Stimulated activated CD4-positive, alpha-beta T cell treated with anti-CD3 and anti-CD28 coated beads, Interleukin-2, amount 100 ng/mL, for 4 hours (primary cell): ENCODE results near the gene ELMO1.
A peak's percentile ranks its signal among the peaks of the same experiment; 100 is the strongest.

Experiments
- DNase-seq: peaks from one replicate; pipeline ENCODE4 v3.0.0-alpha.2; 2020; ENCODE audit warnings: low read depth

ELMO1 gene

DNA sequence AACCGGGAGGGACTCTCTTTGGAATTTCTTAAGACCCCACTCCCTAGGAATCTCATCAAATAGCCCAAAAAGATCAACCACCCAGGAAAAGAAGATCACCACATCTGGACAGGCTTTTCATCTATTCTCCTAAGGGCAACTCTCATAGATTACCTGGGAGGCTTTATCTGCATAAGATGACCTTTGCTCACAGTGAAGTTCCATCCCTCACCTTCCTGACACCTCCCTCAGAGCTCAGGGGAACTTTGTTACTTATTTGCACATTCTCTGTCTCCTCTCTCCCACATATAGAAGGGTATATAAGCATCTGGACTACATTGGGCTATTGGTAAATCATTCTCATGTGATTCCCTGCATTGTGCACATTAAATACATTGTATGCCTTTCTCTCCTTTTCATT lies 80.1 kb downstream of the ELMO1 start:
- no peak for DNase-seq

DNA sequence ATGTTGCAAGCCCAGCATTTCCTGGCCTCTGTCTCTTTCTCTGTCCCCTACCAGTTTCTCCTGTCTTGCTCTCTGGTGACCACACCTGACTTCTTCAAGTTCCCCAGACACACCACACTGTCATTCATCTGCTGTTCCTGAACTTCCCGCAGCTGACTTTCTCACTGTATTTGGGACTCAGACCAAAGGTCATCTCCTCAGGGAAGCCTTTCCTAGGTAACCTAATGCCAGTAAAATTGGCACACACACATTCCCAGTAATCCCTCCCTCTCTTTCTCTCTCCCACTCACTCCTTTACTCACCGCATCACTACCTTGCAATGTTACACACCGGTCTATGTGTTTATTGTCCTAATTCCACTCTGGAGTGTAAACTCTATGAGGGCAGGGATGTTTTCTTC lies 81.7 kb downstream of the ELMO1 start:
- no peak for DNase-seq

DNA sequence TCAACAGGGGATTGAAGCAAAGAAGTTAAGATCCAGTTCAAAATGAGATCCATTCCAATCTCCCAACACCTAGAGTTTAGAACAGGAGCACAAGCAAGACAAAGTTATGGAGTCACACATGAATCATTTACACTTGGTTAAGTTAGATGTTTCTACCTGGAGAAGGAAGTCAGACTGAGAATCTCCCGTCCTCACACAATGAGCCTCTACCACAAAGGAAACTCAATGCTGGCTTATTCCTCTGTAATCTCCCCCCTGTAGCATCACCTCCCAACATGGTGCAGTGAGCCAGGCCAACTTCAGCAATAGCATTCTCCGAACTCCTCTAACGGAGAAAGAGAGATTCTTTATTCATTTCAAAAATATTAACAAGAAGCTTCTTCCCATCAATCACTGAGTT lies 82.2 kb downstream of the ELMO1 start:
- no peak for DNase-seq

- no peak for DNase-seq
Measured at GRCh38 chr7:37365405-37365804, 83.3 kb downstream of the ELMO1 start.

DNA sequence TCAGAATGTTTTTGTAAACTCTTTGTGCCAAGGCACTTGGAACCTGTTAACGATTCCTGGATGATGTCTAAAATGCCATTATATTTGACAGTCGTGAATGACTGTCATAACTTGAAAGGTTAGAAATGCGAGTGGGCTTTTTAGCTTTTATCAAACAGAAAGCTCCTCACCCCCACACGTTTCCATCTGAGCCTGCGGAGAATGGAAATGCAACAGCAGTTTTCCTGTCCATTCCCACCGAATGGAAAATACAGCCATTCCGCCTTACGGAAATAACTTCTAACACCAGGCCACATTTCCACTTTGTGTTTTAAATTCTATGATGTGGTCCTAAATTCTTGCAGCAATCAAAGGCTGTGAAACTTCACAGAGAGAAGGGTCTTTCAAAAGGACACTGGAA lies 83.8 kb downstream of the ELMO1 start:
- no peak for DNase-seq

GRCh38 chr7:37363536-37364491 lies 84.8 kb downstream of the ELMO1 start:
- DNase-seq: no peak

DNA sequence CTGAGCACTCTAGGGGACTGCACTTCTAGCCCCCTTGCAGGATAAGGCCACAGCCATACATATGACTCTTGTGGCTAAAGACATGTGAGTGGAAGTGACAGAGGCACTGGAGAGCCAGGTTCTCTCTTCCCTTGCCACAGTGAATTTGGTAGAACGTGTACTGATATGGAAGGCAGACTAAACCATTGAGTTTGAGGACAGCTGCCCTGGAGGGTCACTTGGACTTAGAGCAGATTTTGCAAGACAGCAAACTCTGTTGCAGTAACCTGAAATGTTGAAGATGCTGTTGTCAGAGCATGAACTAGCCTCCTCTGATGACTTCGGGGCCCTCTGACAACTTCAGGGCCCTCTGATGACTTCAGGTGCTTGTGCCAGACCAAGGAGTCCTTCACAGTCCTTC lies 85.9 kb downstream of the ELMO1 start:
- DNase-seq: no peak

- DNase-seq: no peak
Measured at GRCh38 chr7:37360484-37360883, 88.2 kb downstream of the ELMO1 start.

DNA sequence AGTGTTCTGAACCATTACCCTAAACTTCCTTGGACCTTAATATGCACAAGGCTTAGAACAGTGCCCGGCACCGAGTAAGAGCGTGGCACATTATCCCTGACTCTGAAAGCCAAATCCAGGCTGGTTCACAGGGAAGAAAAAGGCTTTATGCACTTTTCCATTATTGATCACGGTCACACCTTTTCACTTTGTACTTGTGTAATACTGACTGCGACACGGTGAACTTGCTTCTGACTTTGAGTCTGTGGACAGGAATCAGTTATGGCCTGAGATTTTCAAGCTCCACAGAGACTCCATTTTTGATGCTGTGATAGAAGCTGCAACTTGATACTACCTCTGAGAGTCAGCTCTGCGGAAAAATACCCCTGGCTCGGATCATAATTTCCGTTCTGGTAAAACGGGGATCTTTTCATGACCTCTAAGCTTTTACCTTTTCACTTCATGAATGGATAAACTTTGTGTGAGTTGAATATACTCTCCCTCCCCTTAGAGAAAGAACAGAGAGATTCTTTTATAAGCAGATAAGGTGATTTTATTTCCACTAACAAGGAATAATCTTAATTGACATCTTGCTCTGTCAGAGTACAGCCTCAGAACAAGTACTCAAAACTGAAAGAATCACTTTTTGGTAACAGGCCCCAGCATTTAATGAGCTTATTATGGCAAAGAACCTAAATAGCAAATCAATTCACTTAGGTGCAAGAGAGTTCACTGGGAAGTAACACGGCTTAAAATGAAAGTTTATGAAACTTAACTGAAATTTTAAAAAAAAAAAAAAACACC lies 88.8 kb downstream of the ELMO1 start:
- DNase-seq: no peak

- no peak for DNase-seq
Measured at GRCh38 chr7:37359180-37359579, 89.5 kb downstream of the ELMO1 start.

DNA sequence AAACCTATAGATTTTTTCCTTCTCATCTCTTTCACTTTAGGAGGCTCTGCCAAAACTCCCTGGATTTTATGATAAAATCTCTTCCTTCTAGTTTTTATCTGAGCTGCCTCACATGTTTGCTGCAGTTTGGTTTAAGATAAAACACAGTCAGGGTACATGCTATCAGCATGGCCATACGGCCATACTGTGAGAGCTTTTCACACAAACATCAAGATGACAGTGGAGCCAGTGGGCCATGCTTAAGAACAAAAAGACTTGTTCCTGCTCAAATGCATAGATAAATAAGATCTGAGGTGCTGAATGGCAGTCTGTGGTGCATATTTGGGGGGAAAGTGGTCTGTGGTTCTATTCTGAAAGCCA lies 91.0 kb downstream of the ELMO1 start:
- DNase-seq: no peak

- DNase-seq: no peak
Measured at GRCh38 chr7:37356911-37357636, 91.6 kb downstream of the ELMO1 start.

- peak; percentile 54 for DNase-seq
Measured at GRCh38 chr7:37354656-37355131, 94.0 kb downstream of the ELMO1 start.

DNA sequence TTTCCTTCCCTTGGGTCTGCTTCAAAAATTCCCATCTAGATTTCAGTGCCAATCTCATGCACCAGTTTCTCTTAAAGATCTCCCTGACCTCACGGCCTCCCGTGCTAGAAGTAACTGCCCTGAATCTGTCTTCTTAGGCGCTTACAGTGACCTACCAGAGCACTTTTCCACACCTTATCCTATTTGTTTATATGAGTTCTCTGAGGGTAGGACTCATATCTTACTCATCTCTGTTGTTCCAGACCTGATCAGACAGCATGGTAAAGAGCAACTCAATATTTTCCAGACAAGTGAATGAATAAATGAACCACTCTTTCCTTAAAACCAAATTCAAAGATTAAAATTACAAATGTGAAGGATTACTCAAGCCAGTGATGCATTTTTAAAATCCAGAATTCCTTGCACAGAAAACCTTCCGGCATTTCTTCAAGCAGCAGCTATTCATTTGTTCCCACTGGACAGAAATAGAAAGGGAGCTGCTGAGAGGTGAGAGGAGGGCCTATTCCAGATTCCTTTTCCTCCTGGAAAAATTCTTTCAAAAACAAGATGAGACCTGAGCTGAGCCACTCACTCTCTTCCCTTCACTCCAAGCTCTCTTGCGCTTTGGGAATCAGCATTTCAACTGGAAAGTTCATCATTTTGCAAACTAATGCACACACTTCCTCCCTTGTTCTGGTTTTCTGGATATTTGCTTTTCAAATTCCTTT lies 94.6 kb downstream of the ELMO1 start:
- no peak for DNase-seq

DNA sequence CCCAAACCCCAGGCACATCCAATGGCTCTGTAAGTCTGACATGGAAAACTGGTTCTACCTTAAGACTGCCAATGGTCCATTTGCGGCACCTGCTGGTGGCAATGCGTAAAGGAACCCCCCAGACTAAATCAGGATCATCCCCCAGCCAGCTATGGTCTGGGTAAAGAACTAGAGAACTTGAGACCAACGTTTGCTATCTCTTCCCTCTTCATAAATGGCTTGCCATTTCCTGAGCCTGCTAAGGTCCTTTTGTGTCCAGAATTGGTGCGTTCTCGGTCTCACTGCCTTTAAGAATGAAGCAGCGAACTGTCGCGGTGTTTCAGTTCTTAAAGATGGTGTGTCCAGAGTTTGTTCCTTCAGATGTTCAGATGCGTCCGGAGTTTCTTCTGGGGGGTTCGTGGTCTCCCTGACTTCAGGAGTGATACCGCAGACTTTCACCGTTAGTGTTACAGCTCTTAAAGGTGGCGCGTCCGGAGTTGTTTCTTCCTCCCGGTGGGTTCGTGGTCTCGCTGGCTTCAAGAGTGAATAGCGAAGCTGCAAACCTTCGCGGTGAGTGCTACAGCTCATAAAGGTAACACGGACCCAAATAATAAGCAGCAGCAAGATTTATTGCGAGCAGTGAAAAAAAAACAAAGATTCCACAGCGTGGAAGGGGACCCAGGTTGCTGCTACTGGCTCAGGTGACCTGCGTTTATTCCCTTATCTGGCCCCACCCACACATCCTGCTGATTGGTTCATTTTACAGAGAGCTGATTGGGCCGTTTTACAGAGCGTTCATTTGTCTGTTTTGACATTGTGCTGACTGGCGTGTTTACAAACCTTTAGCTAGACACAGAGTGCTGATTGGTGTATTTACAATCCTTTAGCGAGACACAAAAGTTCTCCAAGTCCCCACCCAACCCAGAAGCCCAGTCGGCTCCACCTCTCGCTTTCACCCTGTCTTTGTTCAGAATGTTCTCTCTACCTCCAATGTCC lies 95.4 kb downstream of the ELMO1 start:
- peak; percentile 68 for DNase-seq

- no peak for DNase-seq
Measured at GRCh38 chr7:37352251-37352880, 96.3 kb downstream of the ELMO1 start.

DNA sequence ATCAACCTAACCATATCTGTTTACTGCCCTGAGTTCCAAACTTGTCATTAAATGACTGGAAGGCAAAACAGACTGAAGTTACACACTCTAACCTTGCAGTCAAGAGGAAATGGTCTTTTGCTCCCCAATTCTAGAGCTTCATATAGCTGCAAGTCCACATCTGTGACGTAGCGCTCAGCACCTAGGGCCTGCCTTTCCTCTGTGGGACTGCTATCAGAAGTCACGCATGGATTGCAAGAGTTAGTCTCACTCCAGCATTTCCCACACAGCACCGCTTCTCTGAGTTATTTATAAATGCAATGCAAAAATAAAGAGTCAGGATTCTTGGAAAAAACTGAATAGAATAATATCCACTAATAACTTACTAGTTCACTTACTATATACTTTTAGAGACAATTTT lies 96.9 kb downstream of the ELMO1 start:
- DNase-seq: no peak

GRCh38 chr7:37349979-37350590 lies 98.6 kb downstream of the ELMO1 start:
- DNase-seq: no peak

DNA sequence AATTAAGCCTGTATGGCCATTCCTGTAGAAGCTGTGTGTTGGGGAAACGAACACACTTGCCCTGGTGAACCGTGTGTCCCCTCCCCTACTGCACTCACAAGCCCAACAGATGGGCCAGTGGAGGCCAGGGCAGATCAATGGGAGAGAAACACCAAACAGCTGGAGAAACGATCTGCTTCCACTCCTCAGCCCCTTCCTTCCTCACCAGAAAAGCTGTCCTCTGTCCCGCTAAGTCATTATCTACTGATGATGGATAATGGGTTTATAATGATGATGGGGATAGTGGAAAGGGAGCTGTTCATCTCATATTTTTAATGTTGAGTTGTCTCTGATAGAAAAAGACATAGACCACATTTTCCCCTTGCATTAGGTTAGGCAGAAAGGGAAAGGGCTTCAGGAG lies 99.7 kb downstream of the ELMO1 start:
- no peak for DNase-seq

DNA sequence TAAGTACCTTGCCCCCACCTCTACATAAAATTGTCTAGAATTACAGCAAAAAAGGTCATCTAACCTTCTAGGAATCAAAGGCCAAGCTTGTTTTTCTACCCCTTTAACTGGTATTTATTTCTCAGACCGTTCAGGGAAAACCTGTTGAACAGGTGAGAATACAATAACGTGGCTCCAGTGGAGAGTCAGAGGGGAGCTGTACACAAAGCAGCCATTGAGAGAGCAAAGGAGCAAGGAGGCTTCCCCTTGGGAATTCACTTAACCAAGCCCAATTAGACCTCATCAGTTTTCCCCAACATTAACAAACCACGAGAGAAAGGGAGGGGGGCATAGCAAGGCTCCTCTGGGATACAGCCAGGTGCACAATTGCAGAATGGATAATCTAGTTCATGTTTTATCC lies 101.9 kb downstream of the ELMO1 start:
- DNase-seq: no peak
